ENCODE data around the gene TFPI.

TFPI gene

DNA sequence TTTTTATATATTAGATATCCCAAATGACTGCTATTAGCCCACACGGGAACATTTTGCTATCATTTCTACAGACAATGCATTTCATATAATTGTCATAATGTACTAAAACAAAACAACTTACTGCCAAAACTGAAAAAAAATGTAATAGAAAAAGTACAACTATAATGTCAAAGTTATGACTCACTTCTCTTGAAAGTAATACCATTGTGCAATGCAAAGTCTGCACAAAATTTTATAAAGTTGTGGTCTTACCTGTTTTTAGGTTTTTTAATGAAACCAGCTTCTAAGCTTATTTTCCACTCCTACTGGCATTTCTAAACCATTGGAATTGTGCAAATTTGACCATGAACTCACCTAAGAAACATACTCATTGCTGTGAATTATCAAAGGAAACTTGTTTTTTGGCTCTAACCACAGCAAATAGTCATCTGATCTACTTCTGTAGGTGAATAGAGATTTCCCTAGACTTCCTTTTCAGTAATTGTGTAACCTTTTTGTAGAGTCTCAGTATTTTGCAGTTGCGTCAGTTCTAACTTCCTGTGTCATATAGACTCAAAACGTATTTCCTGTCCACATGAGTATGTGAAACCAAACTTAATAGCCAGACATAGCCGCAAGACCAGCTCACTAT is 31.9 kb upstream of the TFPI start:
- ChIA-PET CTCF (interaction anchor here (1.5 kb wide), 1 partner anchor 86 kb away, joined by 3 read pairs; no protein-coding TSS in a partner anchor), POLR2A (no interaction called here)
- no peak for TF ChIP-seq HDGF (IDR thresholded peaks at IDR 0.05; ENCODE audit: borderline replicate concordance)
- TF ChIP-seq SP1 (IDR thresholded peaks at IDR 0.05): no peak
- no peak for TF ChIP-seq CTBP1 (IDR thresholded peaks at IDR 0.05; ENCODE audit: borderline replicate concordance)
- TF ChIP-seq BHLHE40 (IDR thresholded peaks at IDR 0.05; ENCODE audit: borderline replicate concordance): no peak
- no peak for TF ChIP-seq FOXA1 (IDR thresholded peaks at IDR 0.05)
- DNase-seq (ENCODE audit: extremely low spot score): no peak

DNA sequence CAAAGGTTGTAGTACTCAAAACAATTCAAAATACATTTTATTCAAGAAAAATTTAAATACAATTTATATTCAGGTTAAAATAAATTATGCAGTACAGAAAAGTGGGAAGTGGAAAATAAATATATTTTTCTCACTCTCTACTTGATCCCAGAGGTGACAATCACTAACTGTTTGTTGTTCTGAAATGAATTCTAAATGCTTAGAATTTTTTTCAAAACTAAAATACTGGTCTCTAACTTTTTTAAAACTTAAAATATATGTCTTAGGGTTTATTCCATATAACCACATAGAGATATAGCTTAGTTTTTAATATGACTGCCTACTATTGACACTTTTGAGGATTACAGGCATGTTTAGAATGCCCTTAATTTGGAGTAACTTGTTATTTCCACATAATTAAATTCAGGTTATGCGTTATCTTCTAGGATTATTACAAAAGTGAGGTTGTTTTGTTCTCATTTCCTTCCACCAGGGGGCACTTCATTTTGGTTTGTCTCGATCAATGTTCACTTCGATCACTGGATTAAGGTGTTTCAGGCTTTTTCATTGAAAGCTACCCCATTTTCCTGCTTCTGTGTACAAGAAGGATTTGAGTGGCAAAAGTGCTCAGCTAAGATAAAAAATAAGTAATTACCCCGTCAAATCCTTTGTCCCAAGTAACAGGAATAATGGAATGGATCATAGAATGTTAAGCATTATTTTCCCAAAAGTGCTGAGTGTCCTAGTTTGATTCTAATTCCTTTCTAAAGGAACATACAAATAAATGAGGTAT is 27.1 kb upstream of the TFPI start:
- POLR2A ChIA-PET: no interaction called here
- TF ChIP-seq LEF1 (IDR thresholded peaks at IDR 0.05; ENCODE audit: borderline replicate concordance) (no peak), FOXK2 (IDR thresholded peaks at IDR 0.05) (no peak), ELF4 (IDR thresholded peaks at IDR 0.05) (no peak), BHLHE40 (IDR thresholded peaks at IDR 0.05; ENCODE audit: borderline replicate concordance) (no peak), FOXM1 (IDR thresholded peaks at IDR 0.05; ENCODE audit: borderline replicate concordance) (no peak), CTBP1 (IDR thresholded peaks at IDR 0.05; ENCODE audit: borderline replicate concordance) (no peak), SP1 (IDR thresholded peaks at IDR 0.05) (no peak), TARDBP (IDR thresholded peaks at IDR 0.05) (no peak), ARNT (IDR thresholded peaks at IDR 0.05) (no peak), L3MBTL2 (conservative IDR thresholded peaks at IDR 0.05) (no peak), SUZ12 (IDR thresholded peaks at IDR 0.05) (no peak), FOXA1 (IDR thresholded peaks at IDR 0.05) (no peak), ZNF384 (IDR thresholded peaks at IDR 0.05) (no peak), NFRKB (IDR thresholded peaks at IDR 0.05) (no peak), HDGF (IDR thresholded peaks at IDR 0.05; ENCODE audit: borderline replicate concordance) (no peak)
- TF ChIP-seq, protein P1, sequence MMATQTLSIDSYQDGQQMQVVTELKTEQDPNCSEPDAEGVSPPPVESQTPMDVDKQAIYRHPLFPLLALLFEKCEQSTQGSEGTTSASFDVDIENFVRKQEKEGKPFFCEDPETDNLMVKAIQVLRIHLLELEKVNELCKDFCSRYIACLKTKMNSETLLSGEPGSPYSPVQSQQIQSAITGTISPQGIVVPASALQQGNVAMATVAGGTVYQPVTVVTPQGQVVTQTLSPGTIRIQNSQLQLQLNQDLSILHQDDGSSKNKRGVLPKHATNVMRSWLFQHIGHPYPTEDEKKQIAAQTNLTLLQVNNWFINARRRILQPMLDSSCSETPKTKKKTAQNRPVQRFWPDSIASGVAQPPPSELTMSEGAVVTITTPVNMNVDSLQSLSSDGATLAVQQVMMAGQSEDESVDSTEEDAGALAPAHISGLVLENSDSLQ (IDR thresholded peaks at IDR 0.05): no peak
- DNase-seq (ENCODE audit: extremely low spot score): peak; percentile 18
- CTCF ChIA-PET: interaction anchor here (0.5 to 8.2 kb wide), 11 partner anchors 27 to 723 kb away, joined by 3 to 88 read pairs (median 3); no protein-coding TSS in a partner anchor

DNA sequence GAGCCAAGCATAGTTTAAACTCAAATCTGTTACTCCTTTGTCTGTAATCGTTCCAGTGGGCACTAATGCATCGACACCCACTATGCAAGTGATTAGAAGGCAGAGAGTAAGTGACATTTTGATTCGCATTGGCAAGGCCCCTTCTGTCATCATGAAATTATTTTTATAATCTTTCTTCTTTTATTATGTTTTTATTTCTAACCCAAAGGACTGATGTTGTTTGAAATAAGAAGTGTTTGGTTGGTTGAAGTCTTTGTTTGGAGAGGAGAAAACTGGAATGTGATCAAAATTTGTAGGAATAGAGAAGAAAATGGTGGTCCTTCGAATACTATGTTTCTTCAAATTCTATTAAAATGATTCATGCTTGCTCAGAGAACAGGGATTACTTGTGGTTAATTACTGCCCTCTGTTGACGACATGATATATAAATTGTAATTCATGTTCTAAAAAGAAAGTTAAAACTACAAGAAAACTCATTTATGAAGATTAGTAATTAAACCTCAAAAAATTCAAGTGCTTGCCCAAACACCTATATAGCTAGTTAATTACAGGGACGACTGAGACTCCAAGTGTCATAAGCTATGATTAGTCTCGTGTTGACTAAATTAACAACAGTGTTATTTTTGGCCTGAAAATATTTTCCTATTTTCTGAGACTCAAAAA is 26.4 kb upstream of the TFPI start:
- TF ChIP-seq FOXK2 (IDR thresholded peaks at IDR 0.05): no peak
- no peak for TF ChIP-seq BHLHE40 (IDR thresholded peaks at IDR 0.05; ENCODE audit: borderline replicate concordance)
- TF ChIP-seq FOXA1 (IDR thresholded peaks at IDR 0.05): no peak
- no peak for TF ChIP-seq SP1 (IDR thresholded peaks at IDR 0.05)
- TF ChIP-seq, protein P1 (IDR thresholded peaks at IDR 0.05): peak; percentile 78
- ChIA-PET CTCF (interaction anchor here (0.5 to 8.2 kb wide), 9 partner anchors 28 to 722 kb away, joined by 3 to 88 read pairs (median 4); no protein-coding TSS in a partner anchor), POLR2A (no interaction called here)
- DNase-seq (ENCODE audit: extremely low spot score): peak; percentile 22

DNA sequence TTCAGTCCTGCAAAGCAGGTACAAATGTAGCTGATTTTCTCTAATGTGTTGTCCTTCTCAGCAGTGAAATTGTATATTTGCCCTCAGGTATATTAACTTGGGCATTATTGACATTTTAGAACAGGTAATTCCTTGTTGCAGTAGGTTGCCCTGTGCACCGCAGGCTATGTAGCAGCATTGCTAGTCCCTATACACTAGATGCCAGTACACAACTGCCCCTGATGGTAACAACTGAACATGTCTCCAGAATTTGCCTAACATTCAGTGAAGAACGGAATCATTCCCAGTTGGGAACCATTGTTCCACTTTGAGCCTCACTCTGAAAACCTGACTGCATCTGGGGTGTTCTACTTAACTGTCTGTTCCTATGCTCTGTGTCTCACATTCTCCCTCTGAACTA is 23.1 kb upstream of the TFPI start:
- ChIA-PET CTCF (interaction anchor here (0.6 to 8.2 kb wide), 2 partner anchors 10 to 78 kb away, joined by 3 to 88 read pairs; no protein-coding TSS in a partner anchor), POLR2A (no interaction called here)
- DNase-seq (ENCODE audit: extremely low spot score): peak; percentile 22
- TF ChIP-seq CTBP1 (IDR thresholded peaks at IDR 0.05; ENCODE audit: borderline replicate concordance): no peak
- no peak for TF ChIP-seq LEF1 (IDR thresholded peaks at IDR 0.05; ENCODE audit: borderline replicate concordance)
- TF ChIP-seq, protein P1 (IDR thresholded peaks at IDR 0.05): no peak
- no peak for TF ChIP-seq BHLHE40 (IDR thresholded peaks at IDR 0.05; ENCODE audit: borderline replicate concordance)
- no peak for TF ChIP-seq ZNF384 (IDR thresholded peaks at IDR 0.05)
- no peak for TF ChIP-seq FOXK2 (IDR thresholded peaks at IDR 0.05)
- TF ChIP-seq NFRKB (IDR thresholded peaks at IDR 0.05): no peak
- no peak for TF ChIP-seq SUZ12 (IDR thresholded peaks at IDR 0.05)
- no peak for TF ChIP-seq FOXA1 (IDR thresholded peaks at IDR 0.05)
- TF ChIP-seq ARNT (IDR thresholded peaks at IDR 0.05): no peak
- TF ChIP-seq ELF4 (IDR thresholded peaks at IDR 0.05): no peak
- no peak for TF ChIP-seq TARDBP (IDR thresholded peaks at IDR 0.05)
- no peak for TF ChIP-seq L3MBTL2 (conservative IDR thresholded peaks at IDR 0.05)
- TF ChIP-seq HDGF (IDR thresholded peaks at IDR 0.05; ENCODE audit: borderline replicate concordance): no peak

DNA sequence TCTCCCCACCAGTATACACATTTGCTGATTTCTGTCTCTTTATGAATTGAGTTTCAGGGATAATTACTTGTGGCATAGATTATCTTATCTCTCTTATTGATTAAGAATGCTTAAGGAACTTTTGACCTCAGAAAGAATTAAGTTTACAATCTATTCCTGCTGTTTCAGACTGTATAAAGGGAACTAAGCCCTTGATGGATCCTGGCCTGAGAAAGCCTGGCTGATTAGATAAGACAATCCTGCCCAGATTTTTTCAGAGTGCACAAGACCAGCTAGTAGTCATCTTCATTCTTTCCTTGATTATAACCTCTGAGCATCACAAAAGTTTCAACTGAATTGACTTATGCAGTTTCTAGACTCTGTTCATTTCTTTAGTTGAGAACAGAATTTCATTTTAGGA is 22.7 kb upstream of the TFPI start:
- POLR2A ChIA-PET: no interaction called here
- TF ChIP-seq ARNT (IDR thresholded peaks at IDR 0.05): no peak
- TF ChIP-seq ELF4 (IDR thresholded peaks at IDR 0.05): no peak
- TF ChIP-seq L3MBTL2 (conservative IDR thresholded peaks at IDR 0.05): no peak
- TF ChIP-seq FOXA1 (IDR thresholded peaks at IDR 0.05): no peak
- no peak for TF ChIP-seq TARDBP (IDR thresholded peaks at IDR 0.05)
- no peak for TF ChIP-seq BHLHE40 (IDR thresholded peaks at IDR 0.05; ENCODE audit: borderline replicate concordance)
- no peak for TF ChIP-seq SP1 (IDR thresholded peaks at IDR 0.05)
- TF ChIP-seq FOXM1 (IDR thresholded peaks at IDR 0.05; ENCODE audit: borderline replicate concordance): no peak
- TF ChIP-seq CTBP1 (IDR thresholded peaks at IDR 0.05; ENCODE audit: borderline replicate concordance): no peak
- TF ChIP-seq, protein P1 (IDR thresholded peaks at IDR 0.05): no peak
- TF ChIP-seq FOXK2 (IDR thresholded peaks at IDR 0.05): no peak
- TF ChIP-seq ZNF384 (IDR thresholded peaks at IDR 0.05): no peak
- TF ChIP-seq NFRKB (IDR thresholded peaks at IDR 0.05): no peak
- no peak for TF ChIP-seq HDGF (IDR thresholded peaks at IDR 0.05; ENCODE audit: borderline replicate concordance)
- TF ChIP-seq SUZ12 (IDR thresholded peaks at IDR 0.05): no peak
- DNase-seq (ENCODE audit: extremely low spot score): no peak
- CTCF ChIA-PET: interaction anchor here (8.2 kb wide), 1 partner anchor 77 kb away, joined by 88 read pairs; no protein-coding TSS in a partner anchor

All from HEK293T (cell line).